WERI-Rb-1 (cell line): ENCODE measurements around the gene SRCIN1.

Experiments used
- DNase-seq: peaks from one replicate; pipeline ENCODE4 v3.0.0-alpha.2; 2020
- H3K27ac ChIP-seq: fragments of 250-450 bp; sonication (Bioruptor Pico); 2 replicates; pipeline ENCODE4 v1.5.1; 2020; ENCODE audit warnings: mild to moderate bottlenecking, moderate library complexity
- H3K27me3 ChIP-seq: fragments of 250-450 bp; sonication (Bioruptor Pico); 2 replicates; pipeline ENCODE4 v1.5.1; 2021; ENCODE audit warnings: mild to moderate bottlenecking, low read depth, moderate library complexity; ENCODE audit not compliant: insufficient read depth, severe bottlenecking
- H3K36me3 ChIP-seq: fragments of 250-450 bp; sonication (Bioruptor Pico); 2 replicates; pipeline ENCODE4 v1.5.1; 2020; ENCODE audit warnings: mild to moderate bottlenecking, moderate library complexity
- H3K4me3 ChIP-seq: 2 replicates; pipeline ENCODE4 v1.5.1; 2011; ENCODE audit warnings: low read depth, mild to moderate bottlenecking, control low read depth, low read length
- H3K9me3 ChIP-seq: fragments of 250-450 bp; sonication (Bioruptor Pico); 2 replicates; pipeline ENCODE4 v1.5.1; 2021; ENCODE audit warnings: mild to moderate bottlenecking, moderate library complexity; ENCODE audit not compliant: severe bottlenecking
- CTCF ChIP-seq: IDR thresholded peaks from 2 replicates; pipeline ENCODE4 v1.5.1; 2011; ENCODE audit warnings: low read depth, mild to moderate bottlenecking, control low read depth, inconsistent platforms, low read length

SRCIN1 gene

GRCh38 chr17:38539386-38539785, 66.4 kb downstream of the SRCIN1 start:
- Histone ChIP-seq H3K27ac (no peak overlapping the region), H3K4me3 (no peak overlapping the region), H3K27me3 (no peaks in the 10 kb centered on the region), H3K36me3 (no peaks in the 10 kb centered on the region), H3K9me3 (no peaks in the 10 kb centered on the region)
- no peak for TF ChIP-seq CTCF
- no peak for DNase-seq

GRCh38 chr17:38538906-38539305, 66.8 kb downstream of the SRCIN1 start:
- Histone ChIP-seq H3K36me3 (no peaks in the 10 kb centered on the region), H3K27me3 (no peaks in the 10 kb centered on the region), H3K9me3 (no peaks in the 10 kb centered on the region), H3K27ac (no peak overlapping the region), H3K4me3 (no peak overlapping the region)
- no peak for TF ChIP-seq CTCF
- no peak for DNase-seq

GRCh38 chr17:38536661-38537060, 69.1 kb downstream of the SRCIN1 start:
- Histone ChIP-seq H3K9me3 (no peaks in the 10 kb centered on the region), H3K4me3 (no peak overlapping the region), H3K27me3 (no peaks in the 10 kb centered on the region), H3K36me3 (no peaks in the 10 kb centered on the region), H3K27ac (no peak overlapping the region)
- no peak for TF ChIP-seq CTCF
- no peak for DNase-seq

GRCh38 chr17:38535886-38536285, 69.9 kb downstream of the SRCIN1 start:
- H3K4me3 ChIP-seq = no peak overlapping the region
- no peaks in the 10 kb centered on the region for H3K27me3 ChIP-seq
- H3K27ac ChIP-seq = no peak overlapping the region
- no peak for DNase-seq
- no peaks in the 10 kb centered on the region for H3K9me3 ChIP-seq
- TF ChIP-seq CTCF = no peak
- no peaks in the 10 kb centered on the region for H3K36me3 ChIP-seq

GRCh38 chr17:38534498-38534885, 71.3 kb downstream of the SRCIN1 start:
- Histone ChIP-seq H3K27me3 (no peaks in the 10 kb centered on the region), H3K36me3 (no peaks in the 10 kb centered on the region), H3K27ac (no peak overlapping the region), H3K9me3 (no peaks in the 10 kb centered on the region), H3K4me3 (no peak overlapping the region)
- no peak for TF ChIP-seq CTCF
- no peak for DNase-seq

GRCh38 chr17:38533866-38534497, 71.8 kb downstream of the SRCIN1 start:
- no peak for TF ChIP-seq CTCF
- DNase-seq = no peak

More at GRCh38 chr17:38533866-38534497, 71.8 kb downstream of the SRCIN1 start:
- no peak overlapping the region for H3K4me3 ChIP-seq
- no peak overlapping the region for H3K27ac ChIP-seq
- no peaks in the 10 kb centered on the region for H3K36me3 ChIP-seq
- no peaks in the 10 kb centered on the region for H3K9me3 ChIP-seq
- H3K27me3 ChIP-seq = no peaks in the 10 kb centered on the region
